ENCODE results near the gene SNRPD2.
"Not testable (repeated sequence)": the region's sequence is repeated elsewhere in the genome, so short reads cannot be mapped to it uniquely, and the experiment has no call there.

The SNRPD2 gene

DNA sequence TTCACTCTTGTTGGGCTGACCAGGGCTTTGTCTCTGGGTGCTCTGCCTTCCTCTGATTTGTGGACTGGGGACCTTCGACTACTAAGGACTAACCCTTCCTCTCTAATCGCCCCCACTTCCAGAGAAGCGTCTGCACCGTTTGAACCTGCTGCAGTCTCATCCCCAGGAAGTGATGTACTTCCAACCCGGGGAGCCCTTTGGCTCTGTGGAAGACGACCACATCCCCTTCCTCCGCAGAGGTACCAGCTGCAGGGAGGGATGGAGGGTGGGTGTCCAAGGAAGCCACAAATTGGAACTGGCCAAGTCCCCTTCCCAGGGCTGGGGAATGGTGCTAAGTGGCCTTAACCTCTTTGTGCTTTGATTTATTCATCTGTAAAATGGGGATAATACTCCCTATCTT is 9.9 kb upstream of the SNRPD2 start:
- DNase-seq: no peak

DNA sequence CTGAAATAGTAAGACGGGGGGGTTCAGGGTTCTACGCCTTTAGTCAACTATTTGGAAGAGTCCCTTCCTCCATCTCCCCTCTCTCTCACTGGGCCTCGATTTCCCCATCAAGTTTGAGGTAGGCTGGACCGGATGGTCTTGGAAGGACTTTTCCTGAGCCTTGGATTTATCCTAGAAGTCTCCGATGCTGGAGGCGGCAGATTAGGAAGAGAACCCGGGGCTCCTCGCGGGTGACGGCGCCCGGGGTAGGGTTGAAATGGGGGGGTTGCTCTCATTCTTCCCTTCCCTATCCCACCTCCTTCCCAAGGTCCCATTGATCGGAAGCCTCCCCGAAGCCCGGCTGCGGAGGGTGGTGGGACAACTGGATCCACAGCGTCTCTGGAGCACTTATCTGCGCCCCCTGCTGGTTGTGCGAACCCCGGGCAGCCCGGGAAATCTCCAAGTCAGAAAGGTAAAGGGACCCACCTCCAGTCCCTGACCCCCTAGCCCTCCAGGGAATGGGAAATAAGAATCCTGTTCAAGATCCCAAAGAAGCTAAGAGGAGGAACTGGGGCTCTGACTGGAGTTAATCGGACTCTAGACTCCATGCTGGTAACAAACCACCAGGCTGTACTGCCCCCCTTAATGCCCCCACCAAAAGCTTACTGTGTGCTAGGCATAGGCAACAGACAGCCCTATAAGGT is 1.5 kb upstream of the SNRPD2 start:
- peak; percentile 62 to 72 for DNase-seq

GRCh38 chr19:45692187-45693105 is 693 bp upstream of the SNRPD2 start, which contains the start of gene QPCTL:
TSS of gene QPCTL (plus strand) at chr19:45692666. CDS start at chr19:45692704, 38 bp downstream.
- peak; percentile 98 for DNase-seq

DNA sequence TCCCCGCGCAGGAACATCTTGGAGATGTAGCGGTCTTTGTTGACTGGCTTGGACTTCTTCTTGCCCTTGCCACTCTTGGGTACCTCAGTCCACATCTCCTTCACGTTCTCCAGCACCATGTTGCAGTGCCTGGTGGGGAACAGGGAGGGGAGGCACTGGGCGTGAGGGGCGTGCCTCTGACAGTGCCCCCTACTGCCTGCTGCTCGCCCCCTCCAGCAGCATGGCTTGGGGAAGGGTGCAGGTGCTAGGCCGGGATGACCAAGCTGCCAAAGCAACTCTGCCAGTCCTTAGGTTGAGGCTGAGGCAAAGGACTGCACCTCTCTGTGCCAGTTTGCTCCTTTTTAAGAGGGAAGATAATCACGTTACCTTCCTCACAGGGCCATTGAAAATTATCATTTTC is 4.2 kb downstream of the SNRPD2 start:
- no peak for DNase-seq

DNA sequence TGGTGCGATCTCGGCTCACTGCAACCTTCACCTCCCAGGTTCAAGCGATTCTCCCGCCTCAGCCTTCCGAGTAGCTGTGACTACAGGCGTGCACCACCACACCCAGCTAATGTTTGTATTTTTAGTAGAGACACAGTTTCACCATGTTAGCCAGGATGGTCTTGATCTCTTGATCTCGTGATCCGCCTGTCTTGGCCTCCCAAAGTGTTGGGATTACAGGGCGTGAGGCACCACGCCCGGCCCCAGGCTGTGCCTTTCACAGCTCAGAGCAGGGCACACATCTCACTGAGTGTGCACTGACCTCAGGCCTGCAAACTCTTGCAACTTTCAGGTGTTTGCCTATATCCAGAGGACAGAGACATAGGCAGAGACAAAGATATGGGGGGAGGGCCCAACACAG is 6.7 kb downstream of the SNRPD2 start:
- not testable (repeated sequence) for DNase-seq

- DNase-seq: no peak
Measured at GRCh38 chr19:45682908-45683307, 8.8 kb downstream of the SNRPD2 start.

DNA sequence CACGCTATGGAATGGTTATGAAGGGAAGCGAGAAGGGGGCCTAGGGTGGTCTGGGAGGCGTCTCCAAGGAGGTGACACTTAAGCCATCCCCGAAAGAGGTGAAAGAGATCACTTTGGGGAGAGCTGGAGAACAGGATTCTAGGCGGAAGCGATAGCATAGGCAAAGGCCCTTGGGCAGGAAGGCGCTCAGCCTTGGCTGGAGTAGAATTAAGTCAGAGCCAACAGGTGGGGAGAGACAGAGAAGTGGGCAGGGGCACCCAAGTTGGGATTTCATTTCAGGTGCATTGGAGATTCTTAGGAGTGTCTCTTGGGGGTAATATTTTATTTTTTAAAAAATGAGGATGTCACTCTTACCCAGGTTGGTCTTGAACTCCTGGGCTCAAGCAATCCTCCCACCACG is 9.6 kb downstream of the SNRPD2 start:
- no peak for DNase-seq

DNA sequence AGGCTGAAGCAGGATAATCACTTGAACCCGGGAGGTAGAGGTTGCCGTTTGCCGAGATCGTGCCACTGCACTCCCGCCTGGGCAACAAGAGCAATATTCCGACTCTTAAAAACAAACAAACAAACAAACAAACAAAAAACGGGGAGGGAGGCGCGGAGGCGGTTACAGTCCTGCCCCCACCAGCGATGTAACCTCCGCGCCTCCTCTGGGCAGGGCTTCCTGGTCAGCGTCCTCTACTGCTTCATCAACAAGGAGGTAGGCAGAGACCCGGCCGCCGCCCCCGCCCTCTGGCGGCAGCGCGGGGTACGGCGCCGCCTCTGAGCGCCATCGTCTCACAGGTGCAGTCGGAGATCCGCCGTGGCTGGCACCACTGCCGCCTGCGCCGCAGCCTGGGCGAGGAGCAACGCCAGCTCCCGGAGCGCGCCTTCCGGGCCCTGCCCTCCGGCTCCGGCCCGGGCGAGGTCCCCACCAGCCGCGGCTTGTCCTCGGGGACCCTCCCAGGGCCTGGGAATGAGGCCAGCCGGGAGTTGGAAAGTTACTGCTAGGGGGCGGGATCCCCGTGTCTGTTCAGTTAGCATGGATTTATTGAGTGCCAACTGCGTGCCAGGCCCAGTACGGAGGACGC is 10.2 kb downstream of the SNRPD2 start:
- peak; percentile 88 to 92 for DNase-seq

- peak; percentile 87 for DNase-seq
Measured at GRCh38 chr19:45677351-45678230, 14.2 kb downstream of the SNRPD2 start.

DNA sequence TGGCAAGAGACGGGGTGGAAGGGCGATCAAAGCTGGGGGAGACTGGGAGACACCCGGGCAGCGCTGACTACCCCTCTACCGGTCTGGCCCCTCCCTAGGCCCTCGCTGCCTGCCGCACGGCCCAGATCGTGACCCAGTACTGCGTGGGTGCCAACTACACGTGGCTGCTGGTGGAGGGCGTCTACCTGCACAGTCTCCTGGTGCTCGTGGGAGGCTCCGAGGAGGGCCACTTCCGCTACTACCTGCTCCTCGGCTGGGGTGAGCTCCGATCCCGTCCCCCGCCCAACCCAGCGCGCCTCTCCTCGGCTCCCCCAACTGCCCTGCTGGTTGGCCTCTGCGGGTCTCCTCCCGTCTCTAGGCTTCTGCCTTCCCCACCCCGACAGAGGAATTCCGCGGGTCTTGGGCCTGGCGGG is 14.9 kb downstream of the SNRPD2 start:
- peak; percentile 17 to 55 for DNase-seq

DNA sequence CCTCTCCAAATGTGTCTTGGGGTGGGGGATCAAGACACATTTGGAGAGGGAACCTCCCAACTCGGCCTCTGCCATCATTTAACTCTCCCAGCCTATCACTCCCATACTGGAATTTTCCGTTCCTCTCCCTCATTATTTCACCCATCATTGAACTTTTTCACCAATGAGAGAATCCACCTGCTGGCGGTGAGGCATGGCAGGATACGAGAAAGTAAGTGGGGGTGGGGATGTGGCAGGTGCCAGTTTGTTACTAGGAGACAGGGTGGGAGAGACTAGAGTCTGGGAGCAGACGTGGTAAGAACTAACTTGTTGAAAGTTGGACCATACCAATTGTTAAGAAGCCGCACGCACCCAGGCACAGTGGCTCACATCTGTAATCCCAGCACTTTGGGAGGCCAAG is 16.8 kb downstream of the SNRPD2 start:
- no peak for DNase-seq

GRCh38 chr19:45670670-45671453 is 20.9 kb downstream of the SNRPD2 start:
- peak; percentile 64 for DNase-seq

GRCh38 chr19:45668342-45668871 is 23.3 kb downstream of the SNRPD2 start:
- peak; percentile 45 to 47 for DNase-seq

DNA sequence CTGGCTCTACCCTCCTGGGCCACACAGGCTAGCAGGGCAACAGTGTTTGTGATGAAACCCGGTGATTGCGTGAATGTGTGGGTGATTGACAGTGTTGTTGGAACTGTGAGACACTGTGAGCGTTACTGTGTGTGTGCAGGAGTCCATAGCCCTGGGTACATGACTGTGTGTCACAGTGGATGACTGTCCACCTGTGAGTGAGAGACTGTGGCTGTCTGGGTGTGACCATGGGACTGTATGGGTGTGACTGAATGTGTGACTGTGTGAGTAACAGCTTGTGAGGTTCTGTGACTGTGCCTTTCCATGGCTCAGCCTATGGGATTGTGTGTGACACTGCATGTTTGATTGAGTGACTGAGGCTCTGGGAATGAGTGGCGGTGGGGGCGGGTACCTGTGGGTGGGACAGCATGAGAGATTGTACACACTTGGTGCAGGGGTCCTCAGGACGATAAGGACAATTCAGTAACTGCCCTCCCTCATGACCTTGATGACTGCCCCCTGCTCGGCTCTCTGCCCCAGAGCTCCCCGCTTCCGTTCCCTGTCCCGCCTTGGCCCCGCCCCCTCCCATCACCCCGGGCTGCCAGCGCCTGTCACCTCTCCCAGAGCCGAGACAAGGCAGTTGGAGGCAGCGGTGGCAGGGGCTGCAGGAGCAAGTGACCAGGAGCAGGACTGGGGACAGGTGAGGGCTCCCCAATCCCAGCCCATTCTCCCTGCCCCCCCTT is 24.0 kb downstream of the SNRPD2 start, which contains the start of gene GIPR:
GIPR (plus strand) TSS at position 602 of the 722 bp plus-strand sequence. CDS start 1,300 bp downstream, outside the sequence.
- DNase-seq: peak; percentile 36 to 58

- DNase-seq: no peak
Measured at GRCh38 chr19:45664575-45664974, 27.2 kb downstream of the SNRPD2 start.

GRCh38 chr19:45663800-45664199 is 28.0 kb downstream of the SNRPD2 start:
- no peak for DNase-seq

DNA sequence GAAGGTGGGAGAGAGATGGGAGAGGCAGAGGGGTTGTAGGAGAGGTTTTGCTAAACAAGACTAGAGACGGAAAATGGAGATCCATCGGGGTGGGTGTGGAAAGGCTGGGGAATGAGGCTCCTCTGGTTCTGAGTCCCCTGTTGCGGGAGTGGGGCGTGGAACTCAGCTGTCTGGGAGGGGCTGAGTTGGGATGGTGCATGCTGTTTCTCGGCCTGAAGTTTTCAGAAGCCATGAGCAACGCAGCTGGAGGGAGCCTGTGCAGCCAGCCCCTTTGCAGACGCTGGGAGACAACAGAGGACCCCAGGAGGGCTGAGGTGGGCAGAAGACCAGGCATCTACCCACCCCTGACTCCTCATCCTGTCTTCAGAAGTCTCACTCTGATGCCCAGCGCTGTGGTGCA is 31.1 kb downstream of the SNRPD2 start:
- DNase-seq: no peak

- no peak for DNase-seq
Measured at GRCh38 chr19:45659096-45659729, 32.5 kb downstream of the SNRPD2 start.

DNA sequence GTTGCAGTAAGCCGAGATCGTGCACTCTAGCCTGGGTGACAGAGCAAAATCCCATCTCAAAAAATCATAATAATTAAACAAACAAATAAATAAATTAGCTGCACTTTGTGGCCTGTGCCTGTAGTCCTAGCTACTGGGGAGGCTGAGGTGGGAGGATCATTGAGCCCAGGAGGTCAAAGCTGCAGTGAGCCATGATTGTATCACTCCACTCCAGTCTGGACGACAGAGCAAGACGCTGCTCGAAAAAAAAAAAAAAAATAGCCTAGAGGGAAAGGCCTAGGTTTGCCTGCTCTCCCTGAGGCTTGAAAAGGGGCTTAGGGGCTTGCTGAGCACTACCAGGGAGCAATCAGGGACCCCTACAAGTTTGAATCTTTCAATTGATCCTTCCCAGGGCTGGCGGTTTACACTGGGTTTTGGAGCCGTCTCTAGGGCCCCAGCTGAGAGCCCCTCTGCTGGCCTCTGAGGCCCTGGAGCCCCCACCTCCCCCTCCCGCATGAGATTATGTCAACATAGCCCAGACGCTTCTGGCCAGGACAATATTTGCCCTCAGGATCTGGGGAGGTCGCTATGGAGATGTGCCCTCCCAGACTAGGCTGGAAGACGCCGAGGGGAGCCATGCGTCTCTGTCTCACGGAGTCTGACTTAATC is 34.1 kb downstream of the SNRPD2 start:
- no peak for DNase-seq
